Posterior vena cava (tissue), 2 donors: ENCODE results near the gene MPHOSPH9. TPM values are rescaled to one million over a fixed set of nuclear protein-coding genes. Genes with fewer than 3 reads are reported as not detected.
A peak's percentile ranks its signal among the peaks of the same experiment; 100 is the strongest.
"Not testable (repeated sequence)": the region's sequence is repeated elsewhere in the genome, so short reads cannot be mapped to it uniquely, and the experiment has no call there.

ENCODE experiments used
- DNase-seq: peaks from one replicate; pipeline ENCODE4 v3.0.0-alpha.2; 2020; ENCODE audit warnings: low spot score
- intact Hi-C, 2 donors: fragments of 100-400 bp; cut with DNase I; formaldehyde crosslinking; loops; one replicate each; pipeline versions ENCODE4 v1.14.1 to v1.14.2; 2022 to 2023
- total RNA-seq, 2 donors: library from RNA; stranded (reverse); fragmentation: NEBNext Ultra II Directional; extraction: Animal tissue kit (Norgen Biotek cat#: 25700); gene quantifications; one replicate each; pipeline ENCODE4 v1.2.1, GENCODE V29; 2021
- donor health status: DM: yes; HTN: yes; CAD: no.
- donor health status: DM: yes; HTN: yes; CAD: no.

Gene MPHOSPH9
- total RNA-seq, 2 donors from 2014 or later = 12.6 to 18.7 TPM

DNA sequence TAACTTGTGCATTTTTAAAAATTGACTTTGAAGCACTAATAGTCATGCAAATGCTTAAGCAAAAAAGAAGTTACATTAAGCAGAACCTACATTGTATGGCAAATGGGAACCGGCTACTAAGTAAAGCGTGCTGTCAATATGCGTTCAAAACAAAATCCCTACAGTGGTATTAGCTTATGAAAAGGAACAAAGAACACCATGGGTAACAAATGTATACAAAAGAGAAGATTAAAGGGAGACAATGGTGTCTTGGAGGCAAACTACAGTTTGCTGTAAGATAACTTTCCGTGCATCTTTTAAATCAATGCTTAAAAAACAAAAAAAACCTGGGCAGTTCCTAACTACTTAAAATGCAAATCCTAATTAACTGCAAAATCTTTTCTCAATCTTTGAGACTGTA lies 28.3 kb upstream of the MPHOSPH9 start:
- intact Hi-C loops = loop anchor here in 1 of 2 donors (5.0 kb wide), 1 partner anchor 1661 kb away; no protein-coding TSS in a partner anchor
- DNase-seq = no peak

DNA sequence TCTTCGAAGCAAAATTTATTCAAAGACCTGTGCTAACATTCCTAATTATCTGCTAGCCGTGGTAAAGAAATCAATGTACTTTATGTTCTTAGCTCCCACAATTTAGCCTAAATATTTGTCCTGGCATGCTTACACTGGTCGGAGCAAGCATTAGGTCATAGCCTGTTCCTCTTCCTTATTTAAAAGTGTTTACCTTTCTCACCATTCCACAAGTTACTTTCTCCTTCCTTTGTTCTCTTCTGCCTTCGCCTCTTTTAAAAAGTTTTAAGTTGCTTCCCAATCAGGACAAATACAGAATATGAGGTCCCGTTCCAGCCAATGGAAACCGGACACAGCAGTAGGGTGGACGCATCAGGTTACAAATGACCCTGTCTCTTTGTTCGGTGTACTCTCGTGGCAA lies 27.1 kb upstream of the MPHOSPH9 start:
- DNase-seq = no peak
- intact Hi-C loops = loop anchor here in 1 of 2 donors (5.0 kb wide), 1 partner anchor 1662 kb away; no protein-coding TSS in a partner anchor

DNA sequence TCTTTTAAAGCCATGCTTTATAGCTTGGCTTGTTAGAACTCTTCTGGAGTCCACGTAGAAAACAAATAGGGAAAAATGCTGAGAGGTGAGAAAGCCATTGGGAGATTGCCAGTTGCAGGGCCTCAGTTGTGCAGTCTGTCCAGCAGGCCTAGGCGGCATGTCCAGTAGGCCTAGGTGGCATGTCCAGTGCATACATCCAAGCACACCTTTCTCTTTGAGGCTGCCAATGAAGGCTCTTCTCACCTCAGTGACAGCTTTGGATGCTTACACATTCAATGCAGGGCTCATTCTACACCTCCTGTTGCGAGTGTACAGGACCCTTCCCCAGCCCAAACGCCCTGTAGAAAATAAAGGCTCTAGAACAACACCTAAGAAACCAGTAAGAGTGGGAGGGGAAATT lies 25.7 kb upstream of the MPHOSPH9 start:
- no peak for DNase-seq
- intact Hi-C loops = no loop called here

DNA sequence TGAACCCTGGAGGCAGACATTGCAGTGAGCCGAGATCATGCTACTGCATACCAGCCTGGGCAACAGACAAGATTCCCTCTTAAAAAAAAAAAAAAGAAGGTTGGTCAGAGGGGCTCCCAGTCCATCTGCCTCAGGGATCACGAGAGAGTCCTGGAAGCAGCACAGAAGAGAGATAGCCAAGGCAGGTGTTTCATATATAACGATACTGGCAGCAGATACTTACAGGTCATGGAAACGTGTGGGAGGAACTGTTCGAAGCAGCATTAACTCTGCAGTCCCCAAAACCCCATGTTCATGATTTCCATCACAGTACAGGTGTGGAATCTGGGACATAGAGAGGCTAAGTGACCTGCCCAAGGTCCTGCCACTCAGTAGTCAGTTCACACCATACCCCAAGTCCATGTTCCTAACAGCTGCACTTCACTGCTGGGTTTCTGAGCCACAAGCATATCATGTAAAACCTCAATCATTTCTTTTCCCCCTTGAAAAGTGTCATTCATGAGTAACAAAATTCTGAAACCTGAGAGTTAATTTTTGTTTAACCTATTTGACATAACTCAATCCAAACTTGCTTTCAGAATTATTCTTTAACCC lies 22.0 kb upstream of the MPHOSPH9 start:
- intact Hi-C loops = no loop called here
- peak; percentile 30 for DNase-seq

DNA sequence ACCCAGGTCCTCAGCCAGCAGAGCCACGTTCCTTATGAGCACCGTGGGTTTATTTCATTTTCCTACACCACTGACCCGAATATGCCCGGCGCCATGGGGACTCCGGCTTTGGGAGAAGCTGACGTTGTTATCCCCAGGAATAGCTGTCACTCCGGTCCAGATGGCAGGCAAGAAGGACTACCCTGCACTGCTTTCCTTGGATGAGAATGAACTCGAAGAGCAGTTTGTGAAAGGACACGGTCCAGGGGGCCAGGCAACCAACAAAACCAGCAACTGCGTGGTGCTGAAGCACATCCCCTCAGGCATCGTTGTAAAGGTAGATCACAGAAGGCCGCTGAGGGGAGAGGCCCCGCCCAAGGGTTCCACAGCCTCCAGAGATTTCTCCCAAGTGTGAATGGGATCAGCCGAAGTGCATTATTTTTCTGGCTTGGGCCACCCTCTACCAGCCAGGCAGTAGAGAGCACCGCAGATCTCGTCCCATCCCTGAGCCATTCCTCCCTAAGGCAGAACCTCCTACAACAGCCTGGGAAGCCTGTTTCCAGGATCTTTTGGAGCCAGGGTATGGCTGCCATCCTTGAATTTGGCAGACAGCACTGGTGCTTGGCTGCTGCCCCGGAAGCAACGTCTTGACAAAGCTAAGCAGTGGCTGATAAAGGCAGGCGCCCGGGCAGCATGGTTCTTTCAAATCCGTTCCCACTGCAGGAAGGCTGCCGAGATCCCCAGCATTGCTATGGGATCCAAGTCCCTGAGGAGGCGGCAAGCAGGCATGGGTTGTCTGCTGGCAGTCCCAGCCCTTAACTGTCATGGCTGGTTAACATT lies 20.9 kb upstream of the MPHOSPH9 start:
- intact Hi-C loops = no loop called here
- peak; percentile 85 for DNase-seq

DNA sequence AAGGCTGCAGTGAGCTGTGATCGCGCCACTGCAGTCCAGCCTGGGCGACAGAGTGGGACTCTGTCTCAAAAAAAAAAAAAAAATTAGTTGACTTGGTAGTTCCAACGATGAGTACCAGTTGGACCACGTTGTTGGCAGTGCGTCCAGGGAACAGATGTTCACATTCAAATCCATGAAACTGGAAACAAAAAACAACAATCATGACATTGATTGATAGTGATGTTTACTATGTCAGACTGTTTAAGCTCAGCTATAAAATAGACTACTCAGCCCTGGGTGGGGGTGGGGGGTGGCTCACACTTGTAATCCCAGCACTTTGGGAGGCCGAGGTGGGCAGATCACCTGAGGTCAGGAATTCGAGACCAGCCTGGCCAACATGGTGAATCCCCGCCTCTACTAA lies 19.4 kb upstream of the MPHOSPH9 start:
- peak; percentile 17 for DNase-seq
- intact Hi-C loops = not testable (repeated sequence)

DNA sequence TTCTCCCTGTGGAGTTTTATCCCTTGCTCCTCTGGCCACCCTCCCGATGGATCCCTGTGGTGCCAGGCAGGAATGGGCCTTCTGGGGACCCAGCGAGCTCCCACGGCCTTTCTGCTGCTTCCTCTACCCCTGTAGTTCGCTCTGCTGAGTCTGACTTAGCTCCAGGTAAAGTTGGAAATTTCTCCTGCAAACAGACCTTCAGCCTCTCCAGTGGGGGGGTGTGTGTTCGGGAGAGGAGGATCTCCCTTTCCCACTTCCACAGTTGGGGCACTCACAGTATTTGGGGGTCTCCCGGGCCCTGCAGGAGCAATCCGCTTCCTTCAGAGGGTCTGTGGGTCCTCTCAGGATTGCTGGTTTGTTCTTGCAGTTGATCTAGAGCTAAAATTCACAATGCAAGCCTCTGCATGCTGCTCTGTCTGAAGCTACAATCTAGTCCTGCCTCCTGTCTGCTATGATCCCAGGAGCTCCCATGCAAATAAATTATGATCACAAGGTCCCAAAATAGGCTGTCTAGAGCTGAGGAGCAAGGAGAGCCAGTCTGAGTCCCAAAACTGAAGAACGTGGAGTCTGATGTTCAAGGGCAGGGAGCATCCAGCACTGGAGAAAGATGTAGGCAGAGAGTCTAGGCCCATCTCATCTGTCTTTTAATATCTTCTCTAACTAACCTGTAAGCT lies 18.6 kb upstream of the MPHOSPH9 start:
- intact Hi-C loops = no loop called here

DNA sequence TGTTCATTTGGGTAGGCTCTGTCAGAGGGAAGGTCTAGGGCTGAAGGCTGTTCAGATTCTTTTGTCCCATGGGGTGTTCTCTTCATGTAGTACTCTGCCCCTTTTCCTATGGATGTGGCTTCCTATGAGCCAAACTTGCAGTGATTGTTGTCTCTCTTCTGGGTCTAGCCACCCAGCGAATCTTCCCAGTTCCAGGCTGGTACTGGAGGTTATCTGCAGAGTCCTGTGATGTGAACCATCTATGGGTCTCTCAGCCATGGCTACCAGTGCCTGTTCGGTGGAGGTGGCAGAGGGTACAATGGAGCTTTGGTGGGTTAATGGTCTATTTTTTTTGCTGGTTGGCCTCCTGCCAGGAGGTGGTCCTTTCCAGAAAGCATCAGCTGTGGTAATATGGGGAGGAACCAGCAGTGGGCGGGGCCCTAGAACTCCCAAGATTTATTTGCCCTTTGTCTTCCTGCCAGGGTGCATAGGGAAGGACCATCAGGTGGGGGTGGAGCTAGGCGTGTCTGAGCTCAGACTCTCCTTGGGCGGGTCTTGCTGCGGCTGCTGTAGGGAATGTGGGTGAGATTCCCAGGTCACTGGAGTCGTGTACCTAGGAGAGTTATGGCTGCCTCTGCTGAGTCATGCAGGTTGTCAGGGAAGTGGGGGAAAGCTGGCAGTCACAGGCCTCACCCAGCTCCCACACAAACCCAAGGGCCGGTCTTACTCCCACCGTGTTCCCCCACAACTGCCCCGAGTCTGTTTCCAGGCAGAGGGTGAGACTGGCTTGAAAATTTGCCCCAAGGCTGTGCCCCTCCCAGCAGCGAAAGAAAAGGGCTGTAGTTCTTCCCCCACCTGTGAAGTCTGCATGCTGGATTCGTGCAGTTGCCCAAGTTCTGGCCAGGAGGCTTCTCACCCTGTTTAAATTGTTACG lies 17.8 kb upstream of the MPHOSPH9 start:
- intact Hi-C loops = no loop called here
- DNase-seq = peak; percentile 64

More for the DNA sequence above, 18.6 kb upstream of the MPHOSPH9 start:
- DNase-seq = peak; percentile 14

DNA sequence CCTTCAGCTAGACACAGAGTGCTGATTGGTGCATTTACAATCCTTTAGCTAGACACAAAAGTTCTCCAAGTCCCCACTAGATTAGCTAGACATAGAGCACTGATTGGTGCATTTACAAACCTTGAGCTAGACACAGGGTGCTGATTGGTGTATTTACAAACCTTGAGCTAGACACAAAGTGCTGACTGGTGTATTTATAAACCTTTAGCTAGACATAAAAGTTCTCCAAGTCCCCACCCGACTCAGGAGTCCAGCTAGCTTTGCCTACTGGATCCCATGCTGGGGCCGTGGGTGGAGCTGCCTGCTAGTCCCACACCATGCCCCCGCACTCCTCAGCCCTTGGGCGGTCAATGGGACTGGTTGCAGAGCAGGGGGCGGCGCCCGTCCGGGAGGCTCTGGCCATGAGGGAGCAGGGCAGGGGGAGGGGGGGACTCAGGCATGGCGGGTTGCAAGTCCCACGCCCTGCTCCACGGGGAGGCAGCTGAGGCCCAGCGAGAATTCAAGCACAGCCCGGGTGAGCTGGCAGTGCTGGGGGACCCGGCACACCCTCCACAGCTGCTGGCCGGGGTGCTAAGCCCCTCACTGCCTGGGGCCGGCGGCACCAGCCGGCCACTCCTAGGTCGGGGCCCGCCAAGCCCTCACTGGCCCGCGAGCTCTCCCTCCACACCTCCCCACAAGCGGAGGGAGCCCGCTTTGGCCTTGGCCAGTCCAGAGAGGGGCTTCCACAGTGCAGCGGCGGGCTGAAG lies 16.2 kb upstream of the MPHOSPH9 start:
- peak; percentile 41 for DNase-seq
- intact Hi-C loops = not testable (repeated sequence)

DNA sequence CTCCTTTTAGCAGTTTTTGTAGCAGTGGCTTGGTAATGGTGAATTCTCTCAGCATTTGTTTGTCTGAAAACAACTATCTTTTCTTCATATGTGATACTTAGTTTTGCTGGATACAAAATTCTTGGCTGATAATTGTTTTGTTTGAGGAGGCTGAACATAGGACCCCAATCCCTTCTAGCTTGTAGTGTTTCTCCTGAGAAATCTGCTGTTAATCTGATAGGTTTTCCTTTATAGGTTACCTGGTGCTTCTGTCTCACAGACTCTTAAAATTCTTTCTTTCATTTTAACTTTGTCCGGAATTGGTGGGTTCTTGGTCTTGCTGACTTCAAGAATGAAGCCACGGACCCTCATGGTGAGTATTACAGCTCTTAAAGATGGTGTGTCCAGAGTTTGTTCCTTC lies 15.2 kb upstream of the MPHOSPH9 start:
- intact Hi-C loops, DNase-seq: not testable (repeated sequence)

DNA sequence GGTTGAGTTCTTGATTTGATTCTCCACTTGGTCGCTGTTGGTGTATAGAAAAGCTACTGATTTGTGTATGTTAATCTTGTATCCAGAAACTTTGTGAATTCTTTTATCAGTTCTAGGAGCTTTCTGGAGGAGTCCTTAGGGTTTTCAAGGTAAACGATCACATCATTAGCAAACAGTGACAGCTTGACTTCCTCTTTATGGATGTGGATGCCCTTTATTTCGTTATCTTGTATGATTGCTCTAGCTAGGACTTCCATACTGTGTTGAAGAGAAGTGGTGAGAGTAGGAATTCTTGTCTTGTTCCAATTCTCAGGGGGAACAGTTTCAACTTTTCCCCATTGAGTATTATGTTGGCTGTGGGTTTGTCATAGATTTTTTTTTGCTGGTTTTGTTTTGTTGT lies 12.7 kb upstream of the MPHOSPH9 start:
- intact Hi-C loops = no loop called here
- no peak for DNase-seq

DNA sequence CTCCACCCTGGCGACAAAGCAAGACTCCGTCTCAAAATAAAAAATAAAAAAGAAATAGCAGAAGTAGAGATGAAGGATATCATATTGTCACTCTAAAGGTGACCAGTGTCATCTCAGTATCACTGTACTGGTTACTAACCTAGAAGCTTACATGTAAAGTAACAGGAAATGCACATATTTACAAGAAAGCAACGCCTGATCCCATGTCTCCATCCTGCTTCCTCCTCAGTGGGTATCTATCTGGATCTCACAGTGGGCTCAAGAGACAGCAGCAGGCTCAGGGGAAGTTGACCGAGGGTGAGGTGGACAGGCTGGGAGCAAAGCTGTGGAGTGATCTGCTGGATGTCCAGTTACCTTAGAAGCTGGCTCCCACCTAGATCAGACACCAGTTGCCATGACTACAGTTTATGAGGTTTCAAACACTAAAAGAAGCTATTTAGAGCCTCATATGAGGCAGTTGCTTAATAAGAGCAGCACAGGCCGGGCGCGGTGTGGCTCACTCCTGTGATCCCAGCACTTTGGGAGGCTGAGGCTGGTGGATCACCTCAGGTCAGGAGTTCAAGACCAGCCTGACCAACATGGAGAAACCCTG lies 10.8 kb upstream of the MPHOSPH9 start:
- intact Hi-C loops = loop anchor here in 1 of 2 donors (5.0 kb wide), 1 partner anchor 206 kb away; no protein-coding TSS in a partner anchor
- peak; percentile 43 for DNase-seq

DNA sequence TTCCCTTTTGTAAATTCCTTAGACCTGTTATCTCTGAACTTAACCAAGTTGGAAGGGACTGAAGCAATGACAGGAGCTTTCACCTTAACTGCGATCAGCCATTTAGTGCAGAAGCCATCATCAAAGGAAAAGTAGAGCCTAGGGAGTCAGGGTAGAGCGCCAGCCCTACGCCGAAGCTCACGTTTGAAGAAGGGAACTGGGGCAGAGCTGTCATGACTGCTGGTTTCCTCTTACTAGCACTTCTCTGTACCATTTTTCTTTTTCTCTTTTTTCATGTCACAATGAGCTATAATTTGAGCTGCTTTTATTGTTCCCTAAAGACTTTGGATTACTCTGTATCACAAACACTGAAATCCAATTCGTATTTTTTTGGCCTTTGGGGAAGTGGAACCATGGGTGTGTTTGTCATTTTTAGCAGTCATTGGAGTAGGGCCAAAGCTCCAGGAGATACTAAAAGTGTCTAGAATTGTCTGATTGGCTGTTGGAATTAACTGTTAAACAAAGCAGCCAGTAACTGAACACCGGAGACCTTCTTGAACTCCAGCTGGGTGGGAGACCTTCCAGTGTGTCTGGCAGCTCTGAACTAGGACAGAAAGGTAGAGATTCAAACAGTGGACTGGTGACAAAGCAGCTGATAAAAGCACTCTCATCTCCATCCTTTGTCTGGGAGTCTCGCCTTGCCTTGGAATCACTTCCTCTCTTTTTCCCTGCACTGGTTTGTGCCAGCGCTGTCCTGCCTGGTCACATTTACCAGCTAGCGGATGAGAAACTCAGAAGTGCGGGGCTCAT lies 9.4 kb upstream of the MPHOSPH9 start:
- peak; percentile 20 for DNase-seq
- intact Hi-C loops = loop anchor here in 1 of 2 donors (5.0 kb wide), 1 partner anchor 205 kb away; no protein-coding TSS in a partner anchor

DNA sequence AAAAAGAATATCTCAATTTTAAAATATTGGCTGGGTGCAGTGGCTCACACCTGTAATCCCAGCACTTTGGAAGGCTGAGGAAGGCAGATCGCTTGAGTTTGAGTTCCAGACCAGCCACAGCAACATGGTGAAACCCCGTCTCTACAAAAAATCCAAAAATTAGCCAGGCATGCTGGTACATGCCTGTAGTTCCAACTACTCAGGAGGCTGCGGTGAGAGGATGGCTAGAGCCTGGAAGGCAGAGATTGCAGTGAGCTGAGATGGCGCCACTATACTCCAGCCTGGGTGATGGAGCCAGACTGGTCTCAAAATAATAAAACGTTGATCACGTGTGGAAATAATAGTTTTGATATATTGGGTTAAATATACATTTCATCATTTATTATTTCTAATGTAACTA lies 6.0 kb upstream of the MPHOSPH9 start:
- intact Hi-C loops = loop anchor here (5.0 to 10.0 kb wide), 3 partner anchors 257 to 384 kb away; partner anchors contain the start of gene ARL6IP4 (in 1 of the 2)
- no peak for DNase-seq

DNA sequence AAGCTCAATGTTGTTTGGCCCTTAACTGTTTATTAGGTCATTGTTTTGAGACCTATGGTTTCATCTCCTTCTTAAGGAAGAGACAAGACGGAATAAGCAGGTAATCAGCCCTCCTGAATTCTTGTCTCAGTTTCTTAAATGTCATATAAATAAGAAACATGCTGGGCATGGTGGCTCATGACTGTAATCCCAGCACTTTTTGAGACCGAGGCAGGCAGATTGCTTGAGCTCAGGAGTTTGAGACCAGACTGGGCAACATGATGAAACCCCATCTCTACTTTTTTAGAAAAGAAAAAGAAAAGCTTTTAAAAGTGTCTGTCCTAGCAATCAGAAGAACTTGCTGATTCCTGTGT lies 5.4 kb upstream of the MPHOSPH9 start:
- intact Hi-C loops = loop anchor here (5.0 to 10.0 kb wide), 3 partner anchors 256 to 384 kb away; partner anchors contain the start of gene ARL6IP4 (in 1 of the 2)
- no peak for DNase-seq

DNA sequence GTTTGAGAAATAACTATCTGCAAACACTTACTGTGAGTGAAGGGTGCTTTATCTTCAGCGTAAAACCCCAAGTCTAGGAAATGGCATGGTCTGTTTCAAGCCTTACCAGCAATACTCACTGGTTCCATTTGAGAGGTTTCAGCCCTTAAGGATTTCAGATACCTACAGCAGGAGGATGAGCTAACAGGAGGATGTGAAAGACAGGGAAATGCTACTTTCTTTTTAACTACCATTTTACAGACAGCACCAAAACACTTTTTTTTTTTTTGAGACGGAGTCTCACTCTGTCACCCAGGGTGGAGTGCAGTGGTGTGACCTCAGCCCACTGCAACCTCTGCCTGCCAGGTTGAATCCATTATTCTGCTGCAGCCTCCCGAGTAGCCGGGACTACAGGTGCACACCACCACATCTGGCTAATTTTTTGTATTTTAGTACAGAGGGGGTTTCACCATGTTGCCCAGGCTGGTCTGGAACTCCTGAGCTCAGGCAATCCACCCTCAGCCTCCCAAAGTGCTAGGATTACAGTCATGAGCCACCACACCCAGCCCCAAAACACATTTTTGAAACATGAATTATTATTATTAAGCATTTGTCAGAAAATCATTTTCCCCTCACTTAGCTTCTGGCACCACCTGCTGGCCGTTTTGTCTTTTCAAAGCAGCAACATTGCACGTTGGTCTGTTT lies 4.8 kb upstream of the MPHOSPH9 start:
- intact Hi-C loops = loop anchor here (5.0 to 10.0 kb wide), 3 partner anchors 255 to 383 kb away; partner anchors contain the start of gene ARL6IP4 (in 1 of the 2)

More for the DNA sequence above, 4.8 kb upstream of the MPHOSPH9 start:
- peak; percentile 89 for DNase-seq
